ENCODE measurements around the gene PPP2R2B.

PPP2R2B gene

DNA sequence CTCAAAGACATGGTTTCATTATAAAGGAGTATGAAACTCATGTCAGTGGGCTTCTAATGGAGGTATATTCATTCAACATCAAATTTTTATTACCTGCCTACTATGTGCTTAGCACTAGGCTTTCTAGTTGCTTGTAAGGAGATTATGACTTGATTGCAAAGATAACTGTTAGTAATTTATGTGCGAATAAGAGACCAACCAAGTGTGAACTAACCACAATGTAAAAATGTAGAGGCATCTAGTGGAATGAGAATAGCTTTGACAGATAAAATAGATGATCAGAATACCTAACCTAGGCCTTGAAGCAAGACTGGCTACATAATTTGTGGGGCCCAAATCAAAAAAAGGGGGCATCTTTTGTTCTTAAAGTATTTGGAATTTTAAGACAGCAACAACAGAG lies 13.0 kb upstream of the PPP2R2B start:
- TF ChIP-seq ZBTB7A (IDR thresholded peaks at IDR 0.05; ENCODE audit: low read depth) (no peak), TCF12 (IDR thresholded peaks at IDR 0.05; ENCODE audit: low read depth) (no peak), FOXM1 (IDR thresholded peaks at IDR 0.05; ENCODE audit: borderline replicate concordance, low read depth) (no peak), TAF1 (IDR thresholded peaks at IDR 0.05; ENCODE audit: low read depth) (no peak), RAD21 (IDR thresholded peaks at IDR 0.05; ENCODE audit: low read depth) (no peak), CEBPB (IDR thresholded peaks at IDR 0.05) (no peak), EP300 (IDR thresholded peaks at IDR 0.05; ENCODE audit: borderline replicate concordance) (no peak), NFIC (IDR thresholded peaks at IDR 0.05) (no peak), CREB1 (IDR thresholded peaks at IDR 0.05; ENCODE audit: low read depth) (no peak), TEAD4 (IDR thresholded peaks at IDR 0.05) (no peak), YY1 (IDR thresholded peaks at IDR 0.05; ENCODE audit: low read depth) (no peak), EGR1 (IDR thresholded peaks at IDR 0.05) (no peak)
- TF ChIP-seq, protein P1, sequence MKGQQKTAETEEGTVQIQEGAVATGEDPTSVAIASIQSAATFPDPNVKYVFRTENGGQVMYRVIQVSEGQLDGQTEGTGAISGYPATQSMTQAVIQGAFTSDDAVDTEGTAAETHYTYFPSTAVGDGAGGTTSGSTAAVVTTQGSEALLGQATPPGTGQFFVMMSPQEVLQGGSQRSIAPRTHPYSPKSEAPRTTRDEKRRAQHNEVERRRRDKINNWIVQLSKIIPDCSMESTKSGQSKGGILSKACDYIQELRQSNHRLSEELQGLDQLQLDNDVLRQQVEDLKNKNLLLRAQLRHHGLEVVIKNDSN (IDR thresholded peaks at IDR 0.05) = no peak
- TF ChIP-seq, protein P2, sequence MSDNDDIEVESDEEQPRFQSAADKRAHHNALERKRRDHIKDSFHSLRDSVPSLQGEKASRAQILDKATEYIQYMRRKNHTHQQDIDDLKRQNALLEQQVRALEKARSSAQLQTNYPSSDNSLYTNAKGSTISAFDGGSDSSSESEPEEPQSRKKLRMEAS (IDR thresholded peaks at IDR 0.05) = no peak
- TF ChIP-seq, protein P3, sequence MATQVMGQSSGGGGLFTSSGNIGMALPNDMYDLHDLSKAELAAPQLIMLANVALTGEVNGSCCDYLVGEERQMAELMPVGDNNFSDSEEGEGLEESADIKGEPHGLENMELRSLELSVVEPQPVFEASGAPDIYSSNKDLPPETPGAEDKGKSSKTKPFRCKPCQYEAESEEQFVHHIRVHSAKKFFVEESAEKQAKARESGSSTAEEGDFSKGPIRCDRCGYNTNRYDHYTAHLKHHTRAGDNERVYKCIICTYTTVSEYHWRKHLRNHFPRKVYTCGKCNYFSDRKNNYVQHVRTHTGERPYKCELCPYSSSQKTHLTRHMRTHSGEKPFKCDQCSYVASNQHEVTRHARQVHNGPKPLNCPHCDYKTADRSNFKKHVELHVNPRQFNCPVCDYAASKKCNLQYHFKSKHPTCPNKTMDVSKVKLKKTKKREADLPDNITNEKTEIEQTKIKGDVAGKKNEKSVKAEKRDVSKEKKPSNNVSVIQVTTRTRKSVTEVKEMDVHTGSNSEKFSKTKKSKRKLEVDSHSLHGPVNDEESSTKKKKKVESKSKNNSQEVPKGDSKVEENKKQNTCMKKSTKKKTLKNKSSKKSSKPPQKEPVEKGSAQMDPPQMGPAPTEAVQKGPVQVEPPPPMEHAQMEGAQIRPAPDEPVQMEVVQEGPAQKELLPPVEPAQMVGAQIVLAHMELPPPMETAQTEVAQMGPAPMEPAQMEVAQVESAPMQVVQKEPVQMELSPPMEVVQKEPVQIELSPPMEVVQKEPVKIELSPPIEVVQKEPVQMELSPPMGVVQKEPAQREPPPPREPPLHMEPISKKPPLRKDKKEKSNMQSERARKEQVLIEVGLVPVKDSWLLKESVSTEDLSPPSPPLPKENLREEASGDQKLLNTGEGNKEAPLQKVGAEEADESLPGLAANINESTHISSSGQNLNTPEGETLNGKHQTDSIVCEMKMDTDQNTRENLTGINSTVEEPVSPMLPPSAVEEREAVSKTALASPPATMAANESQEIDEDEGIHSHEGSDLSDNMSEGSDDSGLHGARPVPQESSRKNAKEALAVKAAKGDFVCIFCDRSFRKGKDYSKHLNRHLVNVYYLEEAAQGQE (IDR thresholded peaks at IDR 0.05; ENCODE audit: low read depth) = no peak

DNA sequence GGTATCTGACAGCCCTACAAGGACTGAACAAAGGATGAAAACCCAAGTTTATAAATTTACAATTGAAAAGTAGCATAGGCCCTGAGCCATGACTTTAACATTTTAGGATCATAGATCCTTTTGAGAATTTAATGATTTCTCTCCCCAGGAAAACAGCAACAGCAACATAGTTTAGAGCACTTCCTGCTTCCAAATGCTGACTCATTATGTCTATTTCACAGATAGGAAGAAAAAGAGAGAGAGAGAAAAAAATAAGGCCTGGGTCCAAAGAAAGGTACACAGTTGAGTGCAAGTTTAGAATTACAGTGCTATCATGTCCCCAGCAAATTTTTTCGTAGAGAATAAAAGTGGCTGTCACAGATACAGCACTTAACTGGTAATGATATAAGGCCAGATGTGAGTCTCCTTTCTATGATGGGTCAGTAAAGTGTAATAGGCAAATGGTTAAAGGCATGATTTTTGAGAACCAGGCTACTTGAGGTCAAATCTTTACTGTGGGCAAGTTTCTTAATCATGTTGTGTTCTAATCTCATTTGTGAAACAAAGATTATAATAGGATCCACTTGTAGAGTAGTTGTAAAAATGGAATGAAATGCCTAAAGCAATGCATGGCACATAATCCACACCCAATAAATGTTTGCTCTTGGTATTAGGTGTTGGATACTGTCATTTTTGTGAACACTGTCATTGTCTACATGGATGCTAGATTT lies 12.3 kb upstream of the PPP2R2B start:
- TF ChIP-seq, protein P2 (IDR thresholded peaks at IDR 0.05) = no peak
- TF ChIP-seq TAF1 (IDR thresholded peaks at IDR 0.05; ENCODE audit: low read depth) (no peak), CREB1 (IDR thresholded peaks at IDR 0.05; ENCODE audit: low read depth) (no peak), NFIC (IDR thresholded peaks at IDR 0.05) (no peak), CEBPB (IDR thresholded peaks at IDR 0.05) (no peak)
- TF ChIP-seq, protein P1 (IDR thresholded peaks at IDR 0.05) = no peak

DNA sequence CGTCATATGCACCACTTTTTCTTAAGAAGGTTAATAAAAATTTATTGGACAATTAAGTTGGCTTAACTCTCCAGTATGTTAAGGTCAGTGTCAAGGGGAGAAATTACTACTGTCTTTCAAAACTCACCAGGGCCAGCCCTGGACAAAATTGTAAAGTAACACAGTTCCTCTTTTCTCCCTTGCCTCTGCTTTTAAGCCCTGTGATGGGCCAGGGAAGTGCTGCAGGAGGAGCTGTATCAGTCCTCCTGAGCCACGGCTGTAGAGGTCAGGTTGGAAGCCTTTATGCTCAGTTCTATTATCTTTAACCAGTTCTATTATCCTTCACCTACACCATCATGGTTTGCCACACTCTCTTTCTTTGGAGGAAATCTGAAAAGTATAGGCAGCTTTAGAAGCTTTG lies 11.5 kb upstream of the PPP2R2B start:
- TF ChIP-seq TAF1 (IDR thresholded peaks at IDR 0.05; ENCODE audit: low read depth) = no peak
- TF ChIP-seq FOXM1 (IDR thresholded peaks at IDR 0.05; ENCODE audit: borderline replicate concordance, low read depth) = no peak
- TF ChIP-seq RAD21 (IDR thresholded peaks at IDR 0.05; ENCODE audit: low read depth) = no peak
- TF ChIP-seq, protein P1 (IDR thresholded peaks at IDR 0.05) = no peak
- no peak for TF ChIP-seq CREB1 (IDR thresholded peaks at IDR 0.05; ENCODE audit: low read depth)
- no peak for TF ChIP-seq YY1 (IDR thresholded peaks at IDR 0.05; ENCODE audit: low read depth)
- TF ChIP-seq NFIC (IDR thresholded peaks at IDR 0.05) = no peak
- TF ChIP-seq ZBTB7A (IDR thresholded peaks at IDR 0.05; ENCODE audit: low read depth) = no peak
- TF ChIP-seq CEBPB (IDR thresholded peaks at IDR 0.05) = no peak
- no peak for TF ChIP-seq TEAD4 (IDR thresholded peaks at IDR 0.05)
- TF ChIP-seq EGR1 (IDR thresholded peaks at IDR 0.05) = no peak
- TF ChIP-seq, protein P2 (IDR thresholded peaks at IDR 0.05) = no peak
- TF ChIP-seq, protein P3 (IDR thresholded peaks at IDR 0.05; ENCODE audit: low read depth) = no peak
- no peak for TF ChIP-seq EP300 (IDR thresholded peaks at IDR 0.05; ENCODE audit: borderline replicate concordance)
- no peak for TF ChIP-seq TCF12 (IDR thresholded peaks at IDR 0.05; ENCODE audit: low read depth)

DNA sequence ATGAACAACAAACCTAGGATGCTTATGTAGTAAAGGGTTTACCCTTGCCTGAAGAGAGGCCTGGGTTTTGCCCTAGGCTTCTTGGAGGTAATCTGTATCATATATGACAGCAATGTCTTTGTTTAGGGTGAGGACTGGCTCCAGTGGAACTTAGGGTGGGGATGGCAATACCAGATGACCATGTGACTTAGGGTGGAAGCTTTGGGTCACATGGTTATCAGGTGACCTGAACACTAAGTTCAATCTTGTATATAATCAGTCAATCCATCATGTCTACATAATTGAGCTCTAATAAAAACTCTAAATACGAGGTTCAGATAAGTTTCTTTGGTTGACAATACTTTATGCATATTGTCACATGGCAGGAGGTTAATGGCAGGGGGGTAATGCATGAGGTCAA lies 10.6 kb upstream of the PPP2R2B start:
- TF ChIP-seq YY1 (IDR thresholded peaks at IDR 0.05; ENCODE audit: low read depth) = no peak
- TF ChIP-seq CREB1 (IDR thresholded peaks at IDR 0.05; ENCODE audit: low read depth) = no peak
- TF ChIP-seq FOXM1 (IDR thresholded peaks at IDR 0.05; ENCODE audit: borderline replicate concordance, low read depth) = no peak
- TF ChIP-seq EGR1 (IDR thresholded peaks at IDR 0.05) = no peak
- TF ChIP-seq NFIC (IDR thresholded peaks at IDR 0.05) = no peak
- no peak for TF ChIP-seq CEBPB (IDR thresholded peaks at IDR 0.05)
- no peak for TF ChIP-seq RAD21 (IDR thresholded peaks at IDR 0.05; ENCODE audit: low read depth)
- TF ChIP-seq TCF12 (IDR thresholded peaks at IDR 0.05; ENCODE audit: low read depth) = no peak
- no peak for TF ChIP-seq TAF1 (IDR thresholded peaks at IDR 0.05; ENCODE audit: low read depth)
- TF ChIP-seq TEAD4 (IDR thresholded peaks at IDR 0.05) = no peak
